Parathyroid adenoma (tissue), 2 donors: ENCODE data around the gene CEP72.
"Not testable (repeated sequence)": the region's sequence is repeated elsewhere in the genome, so short reads cannot be mapped to it uniquely, and the experiment has no call there.

Experiments
- H2AFZ ChIP-seq: fragments of 300-600 bp; sonication (generic); one replicate; pipeline ENCODE4 v1.7.0; 2017; ENCODE audit warnings: antibody characterized with exemption, mild to moderate bottlenecking
- H3K27ac ChIP-seq: fragments of 300-600 bp; sonication (generic); one replicate; pipeline ENCODE4 v1.7.0; 2017
- H3K27me3 ChIP-seq: fragments of 300-600 bp; sonication (generic); one replicate; pipeline ENCODE4 v1.7.0; 2017; ENCODE audit warnings: low read length; ENCODE audit not compliant: control insufficient read depth, insufficient read depth
- H3K36me3 ChIP-seq: fragments of 300-600 bp; sonication (generic); one replicate; pipeline ENCODE4 v1.7.0; 2017; ENCODE audit warnings: low read length; ENCODE audit not compliant: control insufficient read depth, insufficient read depth
- H3K4me1 ChIP-seq: fragments of 300-600 bp; sonication (generic); one replicate; pipeline ENCODE4 v1.7.0; 2017; ENCODE audit warnings: control low read depth
- H3K4me2 ChIP-seq: fragments of 300-600 bp; sonication (generic); one replicate; pipeline ENCODE4 v1.7.0; 2017; ENCODE audit warnings: low read length
- H3K4me3 ChIP-seq: fragments of 300-600 bp; sonication (generic); one replicate; pipeline ENCODE4 v1.7.0; 2017; ENCODE audit warnings: low read depth, low read length
- H3K79me2 ChIP-seq: fragments of 300-600 bp; sonication (generic); one replicate; pipeline ENCODE4 v1.7.0; 2017; ENCODE audit warnings: control low read depth
- H3K9ac ChIP-seq: fragments of 300-600 bp; sonication (generic); one replicate; pipeline ENCODE4 v1.7.0; 2017; ENCODE audit warnings: mild to moderate bottlenecking
- H3K9me3 ChIP-seq: fragments of 300-600 bp; sonication (generic); one replicate; pipeline ENCODE4 v1.7.0; 2017; ENCODE audit warnings: low read length; ENCODE audit not compliant: control insufficient read depth
- CTCF ChIP-seq: fragments of 300-600 bp; sonication (generic); IDR thresholded peaks from one replicate; pipeline ENCODE4 v1.7.0; 2017; ENCODE audit warnings: antibody characterized with exemption, mild to moderate bottlenecking
- donor health status: primary hyperparathyroidism.

CEP72 gene

GRCh38 chr5:574906-575305 lies 37.2 kb upstream of the CEP72 start:
- H3K27me3 ChIP-seq, result no peaks in the 10 kb centered on the region
- no peak overlapping the region for H3K9ac ChIP-seq
- H3K4me3 ChIP-seq, result no peak overlapping the region
- no peaks in the 10 kb centered on the region for H3K4me1 ChIP-seq
- no peaks in the 10 kb centered on the region for H3K36me3 ChIP-seq
- H3K27ac ChIP-seq, result no peak overlapping the region
- H3K79me2 ChIP-seq, result no peaks in the 10 kb centered on the region
- H3K4me2 ChIP-seq, result no peak overlapping the region
- peaks cover 5% of the 10 kb centered on the region for H3K9me3 ChIP-seq
- H2AFZ ChIP-seq, result no peak overlapping the region
- no peak for TF ChIP-seq CTCF

GRCh38 chr5:575636-576035 lies 36.5 kb upstream of the CEP72 start:
- Histone ChIP-seq H3K4me3 (no peak overlapping the region), H2AFZ (no peak overlapping the region), H3K4me1 (no peaks in the 10 kb centered on the region), H3K4me2 (no peak overlapping the region), H3K27ac (no peak overlapping the region), H3K27me3 (no peaks in the 10 kb centered on the region), H3K9me3 (peaks cover 5% of the 10 kb centered on the region), H3K9ac (no peak overlapping the region), H3K36me3 (no peaks in the 10 kb centered on the region), H3K79me2 (no peaks in the 10 kb centered on the region)
- no peak for TF ChIP-seq CTCF

GRCh38 chr5:577214-577613 lies 34.9 kb upstream of the CEP72 start:
- H3K27ac ChIP-seq, H3K4me3 ChIP-seq, H3K27me3 ChIP-seq: not testable (repeated sequence)

GRCh38 chr5:577800-578199 lies 34.3 kb upstream of the CEP72 start:
- Histone ChIP-seq H3K27me3 (no peaks in the 10 kb centered on the region), H2AFZ (no peak overlapping the region), H3K4me2 (no peak overlapping the region), H3K36me3 (no peaks in the 10 kb centered on the region), H3K79me2 (no peaks in the 10 kb centered on the region), H3K4me3 (no peak overlapping the region), H3K4me1 (no peaks in the 10 kb centered on the region), H3K9me3 (peaks cover 5% of the 10 kb centered on the region), H3K9ac (no peak overlapping the region), H3K27ac (no peak overlapping the region)
- no peak for TF ChIP-seq CTCF

More at GRCh38 chr5:577214-577613, 34.9 kb upstream of the CEP72 start:
- not testable (repeated sequence) for H3K9me3 ChIP-seq, H3K4me1 ChIP-seq, H3K4me2 ChIP-seq, H3K9ac ChIP-seq, H3K79me2 ChIP-seq, H3K36me3 ChIP-seq, H2AFZ ChIP-seq

- no peak for TF ChIP-seq CTCF
- H3K79me2 ChIP-seq, result no peaks in the 10 kb centered on the region
Observed at GRCh38 chr5:579211-579610, 32.9 kb upstream of the CEP72 start.

More at GRCh38 chr5:579211-579610, 32.9 kb upstream of the CEP72 start:
- H3K4me1 ChIP-seq, result no peaks in the 10 kb centered on the region
- H3K4me2 ChIP-seq, result no peak overlapping the region
- H3K27me3 ChIP-seq, result no peaks in the 10 kb centered on the region
- no peak overlapping the region for H3K27ac ChIP-seq
- H3K9me3 ChIP-seq, result peaks cover 5% of the 10 kb centered on the region
- no peak overlapping the region for H3K4me3 ChIP-seq
- no peak overlapping the region for H2AFZ ChIP-seq
- H3K36me3 ChIP-seq, result no peaks in the 10 kb centered on the region
- no peak overlapping the region for H3K9ac ChIP-seq
